ENCODE measurements around the gene PALM2AKAP2.

The PALM2AKAP2 gene

DNA sequence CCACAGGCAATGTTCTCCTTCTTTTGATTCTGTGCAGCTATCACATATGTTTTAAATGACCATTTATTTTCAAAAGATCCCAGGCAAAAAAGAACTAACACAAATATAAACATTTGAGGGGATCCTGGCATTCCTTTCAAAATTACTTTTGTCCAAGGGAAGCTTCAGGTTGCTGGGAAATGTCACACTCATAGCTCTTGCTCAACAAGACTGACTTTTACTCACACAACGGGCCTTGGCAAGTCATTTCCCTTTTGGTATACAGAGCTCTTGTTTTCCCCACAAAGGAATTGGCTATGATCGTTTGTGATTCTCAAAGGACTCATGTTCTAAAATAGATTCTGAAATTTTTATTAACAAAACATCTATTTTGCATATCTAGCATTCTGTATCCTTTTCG is 4.5 kb upstream of the PALM2AKAP2 start:
- no peak for DNase-seq

DNA sequence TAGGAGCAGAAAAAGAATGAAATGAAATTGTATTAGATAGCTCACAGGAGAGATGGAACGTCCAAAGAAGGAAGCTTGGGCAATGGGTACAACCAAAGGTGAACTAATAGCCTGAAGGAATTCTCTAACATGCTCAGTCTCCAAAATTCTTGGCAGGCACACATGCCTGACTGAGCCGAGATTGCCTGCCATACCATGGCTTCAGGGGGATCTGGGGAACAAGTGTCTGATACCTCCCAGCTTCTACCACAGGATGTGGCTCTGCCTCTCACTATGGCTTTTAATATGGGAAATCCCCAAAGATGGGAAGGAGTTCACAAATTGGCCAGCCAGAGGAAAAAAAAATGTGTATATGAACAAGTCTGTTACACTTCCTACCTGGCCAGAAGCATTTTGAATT is 3.6 kb upstream of the PALM2AKAP2 start:
- no peak for DNase-seq

DNA sequence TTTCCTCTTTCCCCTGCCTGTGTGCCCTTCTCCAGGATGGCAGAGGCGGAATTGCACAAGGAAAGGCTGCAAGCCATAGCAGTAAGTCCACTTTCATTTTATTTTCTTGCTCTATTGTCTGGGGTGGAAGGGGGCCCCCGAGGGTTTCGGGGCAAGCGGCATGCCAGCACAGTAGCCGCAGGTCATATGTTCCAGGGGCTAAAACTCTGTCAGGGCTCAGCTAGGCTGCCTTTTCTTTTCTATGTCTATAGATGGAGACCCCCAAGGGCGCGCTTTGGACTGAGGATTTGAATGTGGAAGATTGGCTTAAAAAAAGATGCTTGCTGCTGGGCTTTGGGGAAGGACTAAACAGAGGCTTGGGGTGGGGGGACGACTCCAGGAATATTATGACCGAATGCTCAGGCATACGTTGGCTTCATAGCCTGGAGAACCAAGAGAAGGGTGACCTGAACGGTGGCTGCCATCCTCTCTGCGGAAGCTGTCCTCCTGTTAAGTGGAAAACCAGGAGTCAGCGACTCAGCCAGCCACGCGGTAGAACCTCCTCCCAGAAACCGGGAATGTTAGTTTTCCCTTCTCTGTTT is 545 bp downstream of the PALM2AKAP2 start:
- DNase-seq, result no peak

DNA sequence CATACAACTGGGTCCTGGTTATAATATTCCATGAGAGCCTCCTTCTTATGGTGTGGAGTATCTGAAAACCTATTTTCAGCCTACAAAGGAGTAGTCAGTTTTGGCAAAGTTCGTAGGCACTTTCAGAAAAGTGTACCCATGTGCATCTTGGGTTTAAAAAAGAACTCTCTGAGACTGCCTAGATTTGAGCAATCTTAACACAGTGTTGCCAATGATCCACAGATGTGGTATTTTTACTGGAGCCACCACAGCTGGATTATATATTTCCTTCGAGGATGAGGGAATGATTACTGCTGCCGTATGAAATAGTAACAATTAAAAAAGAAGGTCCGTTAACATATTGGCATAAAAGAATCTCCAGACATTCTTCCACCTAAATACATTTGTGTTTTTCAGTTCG is 1.1 kb downstream of the PALM2AKAP2 start:
- DNase-seq, result no peak

DNA sequence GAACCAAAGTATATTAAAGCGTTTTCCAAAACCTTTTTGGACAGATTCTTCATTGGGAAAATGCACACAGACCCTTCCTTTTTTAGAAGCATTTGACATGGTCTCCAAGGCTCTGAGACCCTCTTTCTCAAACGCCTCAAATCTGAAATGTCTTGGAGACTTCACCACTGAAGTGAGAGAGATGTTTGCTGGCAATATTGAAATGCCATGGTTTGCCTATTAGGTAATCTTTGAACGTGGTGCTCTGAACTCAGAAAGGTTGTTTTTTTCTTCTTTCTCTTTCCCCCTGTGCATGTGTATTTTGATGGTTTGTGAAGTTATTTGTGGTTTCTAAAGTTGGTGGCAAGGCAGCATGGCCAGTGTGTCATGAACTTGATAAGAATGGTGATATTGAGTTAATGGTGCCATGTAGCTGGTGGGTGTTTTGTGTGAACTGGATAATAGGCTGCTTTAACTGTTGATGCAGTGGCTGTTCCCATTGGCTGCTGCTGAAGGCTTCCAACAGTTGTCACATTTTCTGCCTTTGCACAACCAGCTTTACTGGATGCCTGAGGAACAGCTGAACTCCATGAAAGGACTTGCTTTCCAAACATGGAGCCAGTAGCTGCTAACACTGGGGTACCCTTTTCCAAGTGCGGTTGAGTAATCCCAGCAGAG is 1.7 kb downstream of the PALM2AKAP2 start:
- DNase-seq, result no peak

DNA sequence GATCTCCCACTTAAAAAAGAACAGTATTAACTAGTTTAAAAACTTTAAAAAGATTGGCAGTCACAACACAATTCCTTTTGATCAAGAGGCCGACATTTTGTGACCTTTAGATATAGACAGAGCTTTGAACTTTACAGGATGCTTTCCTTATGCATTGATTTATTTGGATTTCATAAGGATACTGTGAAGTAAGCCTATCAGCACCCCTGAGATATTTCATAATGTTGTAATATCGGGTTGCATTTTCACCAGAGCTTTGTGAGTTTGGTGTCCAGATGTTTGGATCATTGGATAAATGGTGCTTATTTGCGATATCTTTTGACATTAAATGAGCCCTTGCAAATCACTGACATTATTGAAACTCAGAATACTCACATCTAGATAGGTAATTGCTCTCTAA is 7.7 kb downstream of the PALM2AKAP2 start:
- no peak for DNase-seq

DNA sequence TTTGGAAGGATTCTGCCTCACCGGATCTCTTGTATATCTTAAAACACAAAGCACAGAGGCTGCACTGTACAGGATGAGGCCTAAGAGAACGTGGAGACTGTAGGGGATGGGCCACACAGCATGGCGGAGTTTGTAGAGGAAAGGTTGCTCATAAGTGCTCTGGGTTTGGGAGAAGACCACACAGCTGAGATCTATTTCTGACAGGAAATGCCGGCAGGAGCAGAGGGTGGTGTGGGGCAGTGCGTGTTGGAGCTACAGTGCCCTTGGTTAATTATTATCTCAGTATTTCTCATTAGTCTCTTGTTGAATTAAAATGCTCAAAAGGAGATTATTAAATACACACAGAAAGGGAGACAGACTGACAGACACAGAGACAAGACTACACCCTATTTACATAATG is 9.6 kb downstream of the PALM2AKAP2 start:
- no peak for DNase-seq

DNA sequence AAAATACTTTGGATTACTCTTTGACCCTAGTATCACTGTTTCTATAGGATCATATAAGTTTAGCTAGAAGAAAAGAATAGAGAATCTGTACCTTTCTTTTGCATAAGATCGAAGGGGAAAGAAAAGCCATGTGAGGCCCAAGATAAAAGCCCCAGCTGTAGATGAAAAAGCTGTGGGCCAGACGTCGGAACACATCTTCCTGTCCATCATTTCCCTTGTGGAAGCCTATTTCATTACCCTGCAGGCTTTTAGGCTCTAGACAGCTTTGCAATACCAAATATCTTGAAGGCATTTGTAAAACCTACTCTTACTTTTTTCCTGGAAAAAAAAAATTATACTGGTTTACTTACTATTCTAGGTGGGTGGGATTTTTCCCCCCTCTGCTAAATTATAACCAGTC is 10.0 kb downstream of the PALM2AKAP2 start:
- no peak for DNase-seq

DNA sequence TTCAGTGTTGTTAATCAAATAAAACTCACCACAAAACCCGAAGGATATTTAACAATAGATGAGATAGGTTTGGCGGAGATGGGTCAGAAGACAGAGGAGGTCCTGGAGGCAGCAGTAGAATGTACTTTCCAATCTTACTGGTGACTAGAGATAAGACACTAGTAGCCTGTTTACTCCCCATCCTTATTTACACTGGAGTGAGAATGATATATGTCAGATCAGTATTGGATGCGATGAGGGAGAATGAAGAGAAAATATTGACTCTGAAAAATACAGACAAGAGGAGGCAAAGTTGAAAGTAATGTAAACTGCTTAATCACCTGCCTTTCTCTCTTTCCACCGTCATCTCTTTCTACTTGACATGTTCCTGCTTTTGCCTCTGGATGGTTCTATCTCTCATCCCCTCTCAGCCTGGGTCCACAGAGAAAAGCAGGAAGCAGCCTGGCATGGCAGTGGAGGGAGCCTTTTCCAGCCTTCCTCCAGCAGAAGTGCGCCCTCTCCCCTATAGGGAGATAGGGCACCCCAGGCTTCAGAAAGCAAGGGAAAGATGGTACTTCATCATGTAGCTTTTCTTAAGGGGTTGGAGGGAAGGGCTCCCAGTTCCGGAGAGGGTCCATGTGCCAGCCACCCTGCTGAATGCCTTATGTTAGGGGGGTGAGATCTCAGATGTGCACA is 11.1 kb downstream of the PALM2AKAP2 start:
- DNase-seq, result no peak

DNA sequence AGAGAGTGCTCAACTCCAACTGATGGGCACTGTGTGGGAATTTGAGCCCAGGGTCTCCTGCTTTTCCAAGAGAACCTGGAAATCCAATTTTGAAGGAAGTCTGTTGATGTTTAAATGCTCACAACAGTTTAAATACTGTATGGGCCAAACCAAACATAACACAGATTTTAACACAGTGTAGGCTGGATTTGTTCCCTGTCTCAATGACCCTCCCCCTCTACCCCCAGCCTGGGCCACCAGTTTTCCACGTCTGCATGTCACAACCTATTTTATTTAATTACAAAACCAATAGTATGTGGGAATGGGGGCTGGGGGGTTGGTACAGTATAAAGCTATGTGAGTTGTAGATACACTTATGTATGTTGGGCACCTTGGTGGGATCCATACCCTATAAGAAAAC is 11.7 kb downstream of the PALM2AKAP2 start:
- no peak for DNase-seq

DNA sequence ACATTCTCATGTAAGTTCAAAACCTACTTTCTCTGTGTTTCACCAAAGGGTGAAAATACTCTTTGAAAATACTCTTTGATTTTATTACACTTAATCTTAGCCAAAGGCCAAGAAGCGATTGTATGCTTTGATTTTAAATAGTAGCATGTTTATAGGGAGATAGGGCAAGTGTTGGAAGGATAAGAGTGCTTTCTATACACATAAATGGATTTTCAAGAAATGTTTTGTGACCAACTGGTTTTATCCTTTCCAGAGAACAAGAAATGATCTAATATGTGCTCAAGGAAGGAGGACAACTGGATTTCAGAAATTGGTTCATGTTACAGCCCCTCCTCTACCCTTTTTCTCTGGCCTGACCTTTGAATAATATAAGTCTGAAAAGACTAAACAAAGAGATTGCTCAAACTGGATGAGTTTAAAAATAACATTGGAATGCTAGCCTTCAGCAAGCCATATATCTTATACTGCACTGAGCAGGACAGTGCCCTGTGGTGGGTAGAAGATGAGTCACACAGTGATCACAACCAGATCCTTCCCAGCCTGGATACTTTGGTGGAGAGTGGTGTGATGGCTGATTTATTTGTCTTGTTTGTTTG is 13.1 kb downstream of the PALM2AKAP2 start:
- no peak for DNase-seq

DNA sequence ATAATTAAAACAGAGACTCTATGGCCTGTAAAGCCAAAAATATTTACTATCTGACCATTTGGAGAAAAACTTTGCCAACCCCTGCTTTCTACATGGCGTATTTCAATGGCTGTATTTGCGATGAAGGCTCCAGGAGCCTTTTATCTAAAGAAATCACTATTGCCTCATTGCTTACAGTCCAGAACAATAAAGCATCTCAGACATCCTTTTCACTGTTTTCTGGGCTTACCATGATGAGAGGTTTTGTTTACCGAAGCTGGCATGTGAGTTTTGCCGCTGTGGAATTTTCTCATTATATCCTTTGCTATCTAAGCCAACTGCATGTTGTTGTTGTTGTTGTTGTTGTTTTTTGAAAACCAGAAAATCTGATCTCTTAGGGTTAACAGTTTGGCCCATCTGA is 13.9 kb downstream of the PALM2AKAP2 start:
- DNase-seq, result no peak

DNA sequence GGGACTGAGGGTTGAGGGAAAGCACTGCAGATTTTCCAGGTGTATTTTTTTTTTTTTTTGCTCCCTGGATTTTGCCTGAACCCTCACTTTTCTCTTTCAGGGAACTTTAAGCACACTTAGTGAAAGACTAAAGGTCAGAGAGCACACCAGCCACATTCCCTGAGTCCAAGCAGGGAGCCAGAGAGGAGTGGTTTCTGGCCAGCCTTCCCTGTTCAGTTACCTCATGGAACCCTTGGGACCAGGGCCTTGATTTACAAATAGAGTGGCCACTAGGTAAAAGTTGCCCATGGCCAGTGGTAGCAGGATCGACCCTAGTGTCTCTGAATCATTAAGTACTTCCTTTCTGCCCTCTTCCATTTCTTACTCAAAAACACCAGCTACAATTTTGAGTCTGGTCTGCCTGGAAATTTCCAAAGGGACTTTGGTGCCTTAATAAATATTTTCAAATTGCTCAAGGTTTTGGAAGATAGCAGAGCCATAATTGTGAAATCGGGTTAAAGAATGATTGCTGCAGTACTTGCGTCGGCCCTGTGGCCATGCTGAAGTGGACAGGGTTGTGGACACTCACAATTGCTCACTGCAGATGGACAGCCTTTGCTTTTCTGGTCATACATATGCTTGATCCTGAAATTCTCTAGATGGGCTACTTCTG is 14.5 kb downstream of the PALM2AKAP2 start:
- no peak for DNase-seq

DNA sequence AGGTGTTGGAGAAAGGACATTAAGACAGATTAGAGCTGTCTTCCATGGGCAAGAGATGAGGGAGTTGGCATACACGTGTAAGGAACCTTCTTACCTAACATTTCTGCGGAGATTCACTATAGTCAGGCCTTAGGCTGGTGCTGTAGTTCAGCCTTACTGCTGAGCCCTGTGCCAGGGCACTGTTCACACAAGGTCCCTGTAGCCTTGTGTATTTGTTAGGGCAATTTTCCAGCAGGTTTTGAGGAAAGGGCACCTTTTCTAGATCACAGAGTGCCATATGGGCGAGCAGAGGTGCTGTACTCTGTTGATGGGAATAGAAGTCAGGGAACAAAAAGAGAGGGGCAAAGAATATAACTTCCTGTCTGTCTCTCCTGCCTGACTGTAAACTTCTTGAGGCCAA is 15.6 kb downstream of the PALM2AKAP2 start:
- no peak for DNase-seq

DNA sequence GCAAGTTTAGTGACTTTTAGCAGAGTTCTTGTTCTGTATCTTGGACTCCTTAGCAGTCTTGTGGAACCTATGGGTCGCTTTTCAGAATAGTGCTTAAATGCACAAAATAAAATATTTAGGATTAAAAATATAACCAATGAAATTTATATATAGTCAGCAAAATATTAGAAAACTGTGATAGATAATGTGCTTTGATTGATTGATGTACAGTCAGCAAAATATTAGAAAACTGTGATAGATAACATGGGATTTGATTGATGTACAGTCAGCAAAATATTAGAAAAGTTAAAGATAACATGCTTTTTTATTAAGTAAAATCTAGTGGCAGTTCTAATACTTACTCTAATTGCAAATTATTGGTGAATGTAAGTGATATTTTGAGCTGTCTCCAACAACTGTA is 16.1 kb downstream of the PALM2AKAP2 start:
- DNase-seq, result no peak

DNA sequence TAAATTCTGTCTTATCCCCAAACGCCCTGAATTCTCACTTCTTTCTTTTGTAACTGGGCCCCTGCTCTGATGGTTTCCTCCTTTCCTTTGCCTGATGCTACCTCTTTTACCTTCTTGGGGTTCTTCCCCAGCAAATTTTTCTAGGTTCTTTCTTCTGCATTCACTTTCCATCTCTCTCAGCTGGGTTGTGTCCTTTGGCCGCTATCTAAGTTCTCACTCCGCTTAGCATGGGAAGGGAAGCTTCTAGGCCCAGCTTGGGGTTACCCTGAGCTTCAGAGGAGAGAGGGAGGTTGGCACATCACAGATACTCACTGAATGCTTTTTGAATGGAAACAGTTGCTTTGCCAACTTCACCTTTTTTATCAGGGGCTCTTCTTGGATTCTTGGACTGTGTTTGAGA is 17.0 kb downstream of the PALM2AKAP2 start:
- DNase-seq, result no peak

DNA sequence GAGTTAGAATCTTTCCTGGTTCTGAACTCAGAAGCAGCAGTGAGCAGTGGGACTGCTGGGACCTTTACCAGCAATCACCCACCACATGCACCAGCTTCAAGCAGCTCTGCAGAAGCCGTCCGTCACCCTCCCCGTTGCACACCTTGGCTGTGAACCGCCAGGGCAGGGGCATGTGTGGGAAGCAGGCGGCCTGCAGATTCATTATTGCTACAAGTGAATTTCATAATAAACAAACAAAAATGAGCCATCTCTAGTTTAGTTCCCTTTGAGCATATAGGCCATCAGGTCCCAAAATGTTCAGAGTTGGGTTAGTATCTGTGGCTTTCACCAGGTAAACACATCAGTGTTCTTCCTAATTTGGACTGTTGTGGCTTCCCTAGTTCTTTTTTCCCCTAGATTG is 17.5 kb downstream of the PALM2AKAP2 start:
- no peak for DNase-seq

DNA sequence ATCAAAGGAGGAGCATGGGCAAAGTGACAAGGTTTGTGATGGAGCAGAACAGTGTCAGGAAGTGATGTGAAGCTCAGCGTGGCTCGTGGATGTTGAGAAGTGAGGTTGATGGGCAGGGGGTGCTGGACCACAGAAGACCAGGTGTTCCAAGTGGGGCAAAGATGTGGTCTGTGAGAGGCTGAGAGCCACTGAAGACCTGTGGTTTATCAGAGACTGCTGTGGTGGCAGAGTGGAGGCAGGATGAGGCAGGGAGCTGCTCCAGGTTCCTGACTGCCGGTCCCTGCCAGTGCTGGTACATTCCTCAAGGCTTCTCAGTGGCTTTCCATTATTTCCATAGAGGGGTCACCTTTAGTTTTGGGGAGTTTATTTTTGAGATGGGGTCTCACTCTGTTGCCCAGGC is 19.1 kb downstream of the PALM2AKAP2 start:
- no peak for DNase-seq

DNA sequence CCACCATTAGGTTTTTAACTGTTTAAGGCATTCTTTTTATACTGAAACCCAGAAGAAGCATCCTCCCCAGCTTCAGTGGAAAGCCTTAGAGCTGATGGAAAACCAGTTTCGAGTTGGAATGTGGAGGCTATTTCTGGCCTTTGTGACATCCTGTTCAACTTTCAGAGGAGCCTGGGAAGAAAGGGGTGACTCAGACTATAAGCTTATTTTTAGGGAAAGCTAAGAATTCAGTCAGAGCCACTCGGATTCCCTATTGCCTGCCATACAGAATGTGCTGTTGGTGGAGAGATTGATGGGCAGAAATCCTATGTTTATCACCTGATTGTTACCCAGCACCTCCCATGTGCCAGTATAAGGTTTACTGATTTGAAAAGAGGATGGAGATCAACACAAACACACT is 19.8 kb downstream of the PALM2AKAP2 start:
- no peak for DNase-seq

DNA sequence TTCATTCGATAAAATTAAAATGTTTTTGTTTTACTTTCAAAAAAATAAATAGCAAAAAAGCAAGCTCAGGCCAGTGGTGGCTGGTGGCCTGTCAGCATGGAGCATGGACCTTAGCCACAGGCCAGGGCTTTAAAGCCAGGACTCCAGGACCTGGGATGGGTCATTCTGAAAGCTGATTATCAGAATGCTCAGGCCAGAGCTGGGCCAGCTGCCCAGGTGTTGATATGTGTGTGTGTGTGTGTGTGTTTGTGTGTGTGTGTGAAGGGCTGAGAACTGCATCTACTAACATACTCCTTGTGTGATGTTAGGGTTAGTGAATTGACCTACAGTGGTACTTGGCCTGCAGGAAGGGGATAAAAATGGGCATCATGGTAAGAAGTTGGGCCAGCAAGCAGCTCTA is 21.5 kb downstream of the PALM2AKAP2 start:
- no peak for DNase-seq

DNA sequence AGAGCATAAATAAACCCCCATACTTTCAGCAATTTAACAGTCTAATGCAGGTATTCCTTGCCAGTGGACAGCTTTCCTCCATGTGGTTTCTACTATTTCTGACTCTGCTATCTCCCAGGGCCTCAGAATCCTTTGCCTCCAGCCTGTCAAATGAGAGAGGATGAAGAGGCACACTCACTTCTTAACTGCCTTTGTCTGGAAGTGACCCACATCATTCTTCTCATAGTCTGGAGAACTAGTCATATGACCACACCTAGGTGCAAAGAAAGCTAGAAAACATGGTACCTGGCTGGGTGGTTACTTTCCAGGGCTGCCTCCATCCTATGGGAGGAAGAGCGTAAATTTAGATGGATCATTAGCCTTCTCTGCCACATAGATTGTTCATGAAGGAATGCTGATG is 22.5 kb downstream of the PALM2AKAP2 start:
- DNase-seq, result no peak

DNA sequence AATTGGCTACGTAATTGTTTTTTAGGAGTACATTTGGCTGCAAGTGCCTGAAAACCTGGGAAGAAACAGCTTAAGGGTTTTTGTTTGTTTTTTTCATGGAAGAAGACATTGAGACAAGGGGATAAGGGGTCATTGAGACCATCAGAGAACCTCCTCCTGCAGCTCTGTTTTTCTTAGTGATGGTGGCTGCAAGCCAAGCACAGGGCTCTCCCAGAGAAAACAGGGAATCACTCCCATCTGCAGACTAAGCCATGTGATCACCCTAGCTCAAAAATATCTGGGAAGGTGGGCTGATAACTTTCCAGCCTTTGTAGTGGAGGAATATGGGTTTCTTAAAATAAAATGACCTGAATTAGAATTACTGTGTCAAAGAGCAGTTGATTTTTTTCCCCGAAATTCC is 25.1 kb downstream of the PALM2AKAP2 start:
- DNase-seq, result no peak

DNA sequence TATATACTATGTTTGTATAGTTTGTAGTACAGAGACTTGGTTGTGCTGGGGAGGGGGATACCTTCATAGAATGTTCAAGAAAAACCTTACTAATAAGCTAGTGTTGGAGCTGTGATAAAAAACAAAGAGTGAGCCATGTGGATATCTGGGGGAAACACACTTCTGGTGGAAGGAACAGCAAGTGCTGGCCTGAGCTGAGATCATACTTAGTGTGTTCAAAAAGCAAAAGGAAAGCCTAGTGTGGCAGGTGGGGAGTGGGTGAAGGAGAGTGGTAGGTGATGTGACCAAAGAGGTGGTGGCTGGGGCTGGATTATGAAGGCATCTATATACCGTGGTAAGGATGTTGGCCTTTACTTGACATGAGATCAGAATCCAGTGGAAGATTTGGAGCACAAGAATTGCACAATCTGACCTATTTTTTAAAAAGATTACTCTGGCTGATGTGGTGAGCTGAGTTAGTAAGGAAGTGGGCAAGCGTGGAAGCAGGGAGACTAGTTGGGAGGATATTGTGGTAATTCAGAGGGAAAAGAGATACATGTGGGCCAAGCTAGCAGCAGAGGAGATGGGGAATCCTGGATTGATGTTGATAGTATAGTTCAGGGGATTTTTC is 26.6 kb downstream of the PALM2AKAP2 start:
- DNase-seq, result no peak

Data from activated gamma-delta T cell (primary cell).